GM12872 (cell line): ENCODE data around the gene CDX1.

Experiments
- TF ChIP-seq, protein P1 (sequence below): IDR thresholded peaks from 3 replicates; pipeline ENCODE4 v1.5.1; 2011; ENCODE audit warnings: low read depth, mild to moderate bottlenecking, low read length, moderate library complexity; ENCODE audit not compliant: insufficient read depth

The CDX1 gene

GRCh38 chr5:150174285-150174684, 7.7 kb downstream of the CDX1 start:
- TF ChIP-seq, protein P1, sequence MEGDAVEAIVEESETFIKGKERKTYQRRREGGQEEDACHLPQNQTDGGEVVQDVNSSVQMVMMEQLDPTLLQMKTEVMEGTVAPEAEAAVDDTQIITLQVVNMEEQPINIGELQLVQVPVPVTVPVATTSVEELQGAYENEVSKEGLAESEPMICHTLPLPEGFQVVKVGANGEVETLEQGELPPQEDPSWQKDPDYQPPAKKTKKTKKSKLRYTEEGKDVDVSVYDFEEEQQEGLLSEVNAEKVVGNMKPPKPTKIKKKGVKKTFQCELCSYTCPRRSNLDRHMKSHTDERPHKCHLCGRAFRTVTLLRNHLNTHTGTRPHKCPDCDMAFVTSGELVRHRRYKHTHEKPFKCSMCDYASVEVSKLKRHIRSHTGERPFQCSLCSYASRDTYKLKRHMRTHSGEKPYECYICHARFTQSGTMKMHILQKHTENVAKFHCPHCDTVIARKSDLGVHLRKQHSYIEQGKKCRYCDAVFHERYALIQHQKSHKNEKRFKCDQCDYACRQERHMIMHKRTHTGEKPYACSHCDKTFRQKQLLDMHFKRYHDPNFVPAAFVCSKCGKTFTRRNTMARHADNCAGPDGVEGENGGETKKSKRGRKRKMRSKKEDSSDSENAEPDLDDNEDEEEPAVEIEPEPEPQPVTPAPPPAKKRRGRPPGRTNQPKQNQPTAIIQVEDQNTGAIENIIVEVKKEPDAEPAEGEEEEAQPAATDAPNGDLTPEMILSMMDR: no peak

DNA sequence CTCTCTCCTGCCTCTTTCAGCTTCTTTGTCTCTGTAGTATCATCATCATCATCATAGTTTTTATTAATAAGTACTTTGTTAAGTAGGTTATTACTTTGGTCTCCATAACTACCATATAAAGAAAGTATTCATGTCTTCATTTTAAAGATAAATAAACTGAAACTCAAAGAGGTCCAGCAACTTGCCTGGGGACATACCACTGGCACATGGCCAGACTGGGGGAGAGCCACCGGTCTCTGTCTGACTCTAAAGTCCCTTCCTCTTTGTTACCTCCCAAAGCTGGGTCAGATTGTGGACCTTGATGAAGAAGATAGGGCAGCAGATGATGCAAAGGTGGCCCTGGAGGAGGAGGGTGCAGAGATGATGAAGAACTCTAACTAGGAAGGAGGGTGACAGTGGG, 8.5 kb downstream of the CDX1 start:
- TF ChIP-seq, protein P1: no peak

GRCh38 chr5:150175536-150175935, 9.0 kb downstream of the CDX1 start:
- TF ChIP-seq, protein P1: peak; percentile 72

DNA sequence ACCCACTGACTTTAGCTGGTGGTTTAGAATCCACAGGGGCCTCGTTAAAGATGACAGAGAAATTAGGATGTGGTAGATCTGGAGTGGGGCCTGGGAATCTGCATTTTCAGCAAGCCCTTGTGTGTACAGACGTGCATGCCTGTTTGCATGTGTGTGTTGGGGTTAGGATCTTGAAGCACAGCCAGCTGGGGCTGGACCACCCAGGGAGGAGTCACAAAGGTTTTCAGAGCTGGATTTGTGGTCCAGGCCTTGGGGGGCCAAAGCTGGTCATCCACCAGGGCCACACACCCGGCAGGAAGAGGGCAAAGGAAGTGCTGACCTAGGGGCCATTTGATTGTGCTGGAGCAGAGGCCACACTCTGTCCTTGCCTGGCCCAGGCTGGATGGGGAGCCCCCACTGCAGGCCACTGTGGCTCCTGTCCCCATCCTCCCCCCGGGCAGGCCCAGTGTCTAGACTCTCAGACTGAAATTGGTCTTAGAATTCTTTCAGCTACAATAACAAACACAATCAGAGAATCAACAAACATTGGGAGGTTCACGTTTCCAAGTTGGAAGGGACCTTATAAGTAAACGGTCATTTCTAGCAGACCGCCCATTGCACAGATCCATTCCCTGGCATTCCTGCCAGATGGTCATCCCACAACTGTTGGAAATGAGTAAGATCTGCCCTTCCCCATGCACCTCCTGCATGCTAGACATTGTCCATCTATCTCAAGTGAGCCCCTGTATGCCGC, 10.3 kb downstream of the CDX1 start:
- TF ChIP-seq, protein P1: no peak

- TF ChIP-seq, protein P1: no peak
Observed at GRCh38 chr5:150177721-150178120, 11.1 kb downstream of the CDX1 start.

DNA sequence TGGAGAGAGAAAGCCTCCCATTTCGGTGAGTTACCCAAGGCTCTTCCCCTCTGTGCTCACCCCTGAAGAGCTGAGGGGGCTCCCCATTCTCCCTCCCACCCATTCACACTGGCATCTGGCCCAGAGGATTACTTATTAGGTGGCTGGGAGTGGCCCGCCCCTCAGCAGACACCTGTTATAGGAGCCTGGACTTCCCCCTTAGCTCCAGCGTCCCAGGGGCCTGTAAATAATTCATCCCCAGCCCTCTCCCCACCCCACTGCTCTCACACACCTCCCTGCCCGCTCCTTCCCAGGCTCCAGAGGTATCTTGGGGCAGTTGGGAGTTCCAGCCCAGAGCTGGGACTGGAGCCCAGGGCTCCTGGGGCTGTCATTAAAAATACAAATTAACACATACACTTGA, 11.7 kb downstream of the CDX1 start:
- TF ChIP-seq, protein P1: no peak

DNA sequence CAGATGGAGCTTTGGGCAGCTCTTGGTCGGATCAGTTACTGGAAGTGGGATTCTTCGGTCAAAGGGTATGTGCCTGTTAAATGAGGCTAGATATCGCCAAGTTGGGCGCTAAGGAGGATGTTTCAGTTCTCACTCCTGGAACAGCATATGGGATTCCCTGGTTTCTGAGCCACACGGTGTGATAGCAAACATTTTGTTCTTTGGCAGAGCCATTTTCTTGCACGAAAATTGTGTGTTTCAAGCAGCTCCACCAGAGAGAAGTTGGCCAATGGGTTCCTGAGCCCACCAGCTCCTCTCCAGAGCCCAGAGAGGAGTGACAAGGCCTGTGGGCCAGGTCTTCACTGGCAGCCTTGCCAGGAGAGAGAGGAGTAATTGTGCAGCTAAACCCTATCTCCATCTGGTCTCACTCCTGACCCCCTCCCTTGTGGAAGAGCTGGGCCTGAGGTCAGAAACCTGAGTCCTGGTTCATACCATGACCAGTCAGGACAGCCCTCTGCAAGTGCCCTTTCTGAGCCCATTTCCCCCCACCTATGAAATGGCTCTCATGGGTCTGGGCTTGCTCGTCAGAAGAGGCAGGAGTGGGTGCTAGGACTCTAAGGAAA, 12.5 kb downstream of the CDX1 start:
- TF ChIP-seq, protein P1: no peak
